B cell (primary cell): ENCODE data around the gene ANKRD30B.
"Not testable (repeated sequence)": the region's sequence is repeated elsewhere in the genome, so short reads cannot be mapped to it uniquely, and the experiment has no call there.

ENCODE experiments used
- CTCF ChIP-seq: fragments of 200-600 bp; IDR thresholded peaks from one replicate; pipeline ENCODE4 v1.8.0; 2022; ENCODE audit warnings: antibody characterized with exemption, mild to moderate bottlenecking
- EZH2 ChIP-seq: IDR thresholded peaks from 2 replicates; pipeline ENCODE4 v1.6.1; 2012; ENCODE audit warnings: borderline replicate concordance, low read depth, mild to moderate bottlenecking, moderate library complexity, low read length; ENCODE audit not compliant: insufficient read depth, poor library complexity, severe bottlenecking

- not testable (repeated sequence) for TF ChIP-seq CTCF, EZH2
These were observed 120.0 kb downstream of the ANKRD30B start for GRCh38 chr18:14867988-14868387.
